ENCODE results near the gene BCAP31.
"Not testable (repeated sequence)": the region's sequence is repeated elsewhere in the genome, so short reads cannot be mapped to it uniquely, and the experiment has no call there.

- TF ChIP-seq CTCF, POLR2A, EP300, POLR2AphosphoS5 (IDR thresholded peaks at IDR 0.05): not testable (repeated sequence)
These were observed 18.7 kb upstream of the BCAP31 start for GRCh38 chrX:153742796-153743467.
